Tibial nerve (tissue), 4 donors: ENCODE results near the gene CA9.

ENCODE experiments used
- CTCF ChIP-seq, 5 experiments: fragments of 200-600 bp in 3 of 5; fragments of 450-650 bp in 2 of 5; sonication (generic) in 3 of 5; IDR thresholded peaks; one replicate each; pipeline ENCODE4 v1.5.1; 2016 to 2019; ENCODE audit warnings: antibody characterized with exemption in 5 of 5, mild to moderate bottlenecking in 3 of 5, moderate library complexity in 2 of 5
- EP300 ChIP-seq, 2 donors: sonication (generic); formaldehyde crosslinking; IDR thresholded peaks; one replicate each; pipeline ENCODE4 v1.6.1; 2017; ENCODE audit warnings: antibody characterized with exemption in 2 of 2, mild to moderate bottlenecking in 1 of 2
- POLR2A ChIP-seq, 2 donors: fragments of 450-650 bp; IDR thresholded peaks; one replicate each; pipeline ENCODE4 v1.6.1; 2017; ENCODE audit warnings: antibody characterized with exemption in 2 of 2, mild to moderate bottlenecking in 2 of 2, moderate library complexity in 2 of 2

GRCh38 chr9:35683323-35683722 lies 9.6 kb downstream of the CA9 start:
- TF ChIP-seq CTCF (IDR thresholded peaks at IDR 0.05): no peak
- TF ChIP-seq EP300 (IDR thresholded peaks at IDR 0.05): no peak
- no peak for TF ChIP-seq POLR2A (IDR thresholded peaks at IDR 0.05)
